WERI-Rb-1 (cell line): Measurements from ENCODE around the gene AFF1.
"Not testable (repeated sequence)": the region's sequence is repeated elsewhere in the genome, so short reads cannot be mapped to it uniquely, and the experiment has no call there.

ENCODE experiments used
- DNase-seq: peaks from one replicate; pipeline ENCODE4 v3.0.0-alpha.2; 2020
- H3K27ac ChIP-seq: fragments of 250-450 bp; sonication (Bioruptor Pico); 2 replicates; pipeline ENCODE4 v1.5.1; 2020; ENCODE audit warnings: mild to moderate bottlenecking, moderate library complexity
- H3K27me3 ChIP-seq: fragments of 250-450 bp; sonication (Bioruptor Pico); 2 replicates; pipeline ENCODE4 v1.5.1; 2021; ENCODE audit warnings: mild to moderate bottlenecking, low read depth, moderate library complexity; ENCODE audit not compliant: insufficient read depth, severe bottlenecking
- H3K36me3 ChIP-seq: fragments of 250-450 bp; sonication (Bioruptor Pico); 2 replicates; pipeline ENCODE4 v1.5.1; 2020; ENCODE audit warnings: mild to moderate bottlenecking, moderate library complexity
- H3K4me3 ChIP-seq: 2 replicates; pipeline ENCODE4 v1.5.1; 2011; ENCODE audit warnings: low read depth, mild to moderate bottlenecking, control low read depth, low read length
- H3K9me3 ChIP-seq: fragments of 250-450 bp; sonication (Bioruptor Pico); 2 replicates; pipeline ENCODE4 v1.5.1; 2021; ENCODE audit warnings: mild to moderate bottlenecking, moderate library complexity; ENCODE audit not compliant: severe bottlenecking
- CTCF ChIP-seq: IDR thresholded peaks from 2 replicates; pipeline ENCODE4 v1.5.1; 2011; ENCODE audit warnings: low read depth, mild to moderate bottlenecking, control low read depth, inconsistent platforms, low read length

Gene AFF1

GRCh38 chr4:87134122-87134521 lies 199.3 kb downstream of the AFF1 start:
- no peaks in the 10 kb centered on the region for H3K27me3 ChIP-seq
- no peak for TF ChIP-seq CTCF
- H3K27ac ChIP-seq = no peak overlapping the region
- no peaks in the 10 kb centered on the region for H3K9me3 ChIP-seq
- no peak for DNase-seq
- H3K36me3 ChIP-seq = peaks cover 86% of the 10 kb centered on the region
- H3K4me3 ChIP-seq = no peak overlapping the region

GRCh38 chr4:87141428-87141827 lies 206.6 kb downstream of the AFF1 start:
- TF ChIP-seq CTCF = no peak
- Histone ChIP-seq H3K27ac (no peak overlapping the region), H3K4me3 (no peak overlapping the region), H3K36me3 (peaks cover 19% of the 10 kb centered on the region), H3K9me3 (no peaks in the 10 kb centered on the region), H3K27me3 (no peaks in the 10 kb centered on the region)
- no peak for DNase-seq

GRCh38 chr4:87144356-87144755 lies 209.5 kb downstream of the AFF1 start:
- no peak for DNase-seq
- TF ChIP-seq CTCF = no peak
- Histone ChIP-seq H3K9me3 (no peaks in the 10 kb centered on the region), H3K27ac (no peak overlapping the region), H3K36me3 (no peaks in the 10 kb centered on the region), H3K27me3 (no peaks in the 10 kb centered on the region), H3K4me3 (no peak overlapping the region)

- H3K4me3 ChIP-seq, H3K27ac ChIP-seq, H3K9me3 ChIP-seq, H3K36me3 ChIP-seq, DNase-seq, H3K27me3 ChIP-seq: not testable (repeated sequence)
Measured at GRCh38 chr4:87145934-87146333, 211.1 kb downstream of the AFF1 start.

GRCh38 chr4:87147116-87147515 lies 212.3 kb downstream of the AFF1 start:
- Histone ChIP-seq H3K36me3 (no peaks in the 10 kb centered on the region), H3K27ac (no peak overlapping the region), H3K4me3 (no peak overlapping the region), H3K27me3 (no peaks in the 10 kb centered on the region), H3K9me3 (no peaks in the 10 kb centered on the region)
- no peak for TF ChIP-seq CTCF
- no peak for DNase-seq

DNA sequence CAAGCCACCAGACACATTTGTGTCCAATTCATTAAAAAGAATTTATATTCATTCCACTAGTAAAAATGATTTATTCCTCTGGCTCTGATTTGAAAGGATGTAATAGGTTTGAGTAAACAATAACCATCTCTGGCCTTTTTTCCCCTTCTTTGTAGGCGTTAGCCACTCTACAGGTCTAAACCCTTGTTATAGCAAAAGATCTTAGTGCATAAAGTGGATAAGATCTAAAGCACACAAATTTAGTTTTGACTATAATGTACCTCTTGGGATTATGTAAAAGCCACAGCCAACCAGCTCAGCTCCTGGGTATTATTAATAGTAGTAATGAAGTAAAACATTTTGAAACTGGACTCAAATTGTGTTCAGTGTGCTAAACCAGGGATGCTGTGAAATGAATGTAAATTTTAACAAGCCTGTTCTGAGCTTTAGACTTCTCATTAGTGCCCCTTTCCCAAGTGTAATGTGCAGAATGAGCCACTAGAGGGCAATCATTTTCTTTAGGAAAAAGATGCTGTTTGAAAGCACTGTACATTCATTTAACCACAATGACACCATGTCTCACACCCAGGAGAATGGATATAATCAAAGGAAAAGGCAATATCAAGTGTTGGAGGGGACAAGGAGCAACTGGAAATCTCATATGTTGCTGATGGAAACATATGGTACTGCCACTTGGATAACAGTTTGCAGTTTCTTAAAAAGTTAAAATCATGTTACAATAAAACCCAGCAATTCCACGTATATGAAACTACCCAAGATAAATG lies 215.9 kb downstream of the AFF1 start:
- peak; percentile 45 for DNase-seq
- H3K27ac ChIP-seq = no peak overlapping the region
- TF ChIP-seq CTCF = peak; percentile 65
- H3K9me3 ChIP-seq = no peaks in the 10 kb centered on the region
- H3K36me3 ChIP-seq = no peaks in the 10 kb centered on the region
- no peak overlapping the region for H3K4me3 ChIP-seq
- H3K27me3 ChIP-seq = no peaks in the 10 kb centered on the region
